ENCODE measurements around the gene CHN2. TPM values are rescaled to one million over a fixed set of nuclear protein-coding genes. Genes with fewer than 3 reads are reported as not detected.

Gene CHN2
- polyA plus RNA-seq, 1 experiment, result not detected

- TF ChIP-seq CTCF (IDR thresholded peaks at IDR 0.05; ENCODE audit: low read depth, low read length), result peak; percentile 82
- no peak overlapping the region for H3K4me3 ChIP-seq (ENCODE audit: low read depth, low read length)
- no peaks in the 10 kb centered on the region for H3K9me3 ChIP-seq (ENCODE audit: control insufficient read depth, insufficient read depth, low read length)
- ChIA-PET CTCF (interaction anchor here (0.5 to 9.2 kb wide), 25 partner anchors 8 to 485 kb away, joined by 3 to 268 read pairs (median 4); no protein-coding TSS in a partner anchor), POLR2A (no interaction called here)
- DNase-seq (ENCODE audit: low read depth, low spot score), result peak; percentile 16
- H3K27ac ChIP-seq (ENCODE audit: low read depth, low read length), result no peak overlapping the region
- no peaks in the 10 kb centered on the region for H3K27me3 ChIP-seq (ENCODE audit: control insufficient read depth, insufficient read depth, low read length)
These were observed 214.3 kb downstream of the CHN2 start for GRCh38 chr7:29408841-29409243.

- no peak for DNase-seq (ENCODE audit: low read depth, low spot score)
- no peak overlapping the region for H3K27ac ChIP-seq (ENCODE audit: low read depth, low read length)
- ChIA-PET POLR2A (no interaction called here), CTCF (interaction anchor here (6.2 to 9.2 kb wide), 2 partner anchors 221 to 487 kb away, joined by 46 to 268 read pairs; no protein-coding TSS in a partner anchor)
- no peaks in the 10 kb centered on the region for H3K9me3 ChIP-seq (ENCODE audit: control insufficient read depth, insufficient read depth, low read length)
- no peak overlapping the region for H3K4me3 ChIP-seq (ENCODE audit: low read depth, low read length)
- H3K27me3 ChIP-seq (ENCODE audit: control insufficient read depth, insufficient read depth, low read length), result no peaks in the 10 kb centered on the region
- TF ChIP-seq CTCF (IDR thresholded peaks at IDR 0.05; ENCODE audit: low read depth, low read length), result no peak
These were observed 216.4 kb downstream of the CHN2 start for GRCh38 chr7:29410996-29411395.

- H3K4me3 ChIP-seq (ENCODE audit: low read depth, low read length), result no peak overlapping the region
- CTCF ChIA-PET, result no interaction called here
- POLR2A ChIA-PET, result no interaction called here
- no peak overlapping the region for H3K27ac ChIP-seq (ENCODE audit: low read depth, low read length)
- no peak for TF ChIP-seq CTCF (IDR thresholded peaks at IDR 0.05; ENCODE audit: low read depth, low read length)
- no peaks in the 10 kb centered on the region for H3K9me3 ChIP-seq (ENCODE audit: control insufficient read depth, insufficient read depth, low read length)
- no peak for DNase-seq (ENCODE audit: low read depth, low spot score)
- no peaks in the 10 kb centered on the region for H3K27me3 ChIP-seq (ENCODE audit: control insufficient read depth, insufficient read depth, low read length)
These were observed 218.3 kb downstream of the CHN2 start for GRCh38 chr7:29412912-29413311.

- no peak for DNase-seq (ENCODE audit: low read depth, low spot score)
- ChIA-PET CTCF (no interaction called here), POLR2A (no interaction called here)
- Histone ChIP-seq H3K9me3 (ENCODE audit: control insufficient read depth, insufficient read depth, low read length) (no peaks in the 10 kb centered on the region), H3K27me3 (ENCODE audit: control insufficient read depth, insufficient read depth, low read length) (no peaks in the 10 kb centered on the region), H3K27ac (ENCODE audit: low read depth, low read length) (no peak overlapping the region), H3K4me3 (ENCODE audit: low read depth, low read length) (no peak overlapping the region)
- TF ChIP-seq CTCF (IDR thresholded peaks at IDR 0.05; ENCODE audit: low read depth, low read length), result no peak
These were observed 219.1 kb downstream of the CHN2 start for GRCh38 chr7:29413626-29414136.

GRCh38 chr7:29414216-29414615, 219.6 kb downstream of the CHN2 start:
- no peaks in the 10 kb centered on the region for H3K27me3 ChIP-seq (ENCODE audit: control insufficient read depth, insufficient read depth, low read length)
- H3K27ac ChIP-seq (ENCODE audit: low read depth, low read length), result no peak overlapping the region
- no peak for DNase-seq (ENCODE audit: low read depth, low spot score)
- POLR2A ChIA-PET, result no interaction called here
- H3K4me3 ChIP-seq (ENCODE audit: low read depth, low read length), result no peak overlapping the region
- CTCF ChIA-PET, result interaction anchor here (1.1 kb wide), 1 partner anchor 492 kb away, joined by 3 read pairs; no protein-coding TSS in a partner anchor
- no peaks in the 10 kb centered on the region for H3K9me3 ChIP-seq (ENCODE audit: control insufficient read depth, insufficient read depth, low read length)
- no peak for TF ChIP-seq CTCF (IDR thresholded peaks at IDR 0.05; ENCODE audit: low read depth, low read length)

All from AG04450 (cell line).